Heart left ventricle (tissue), 16 donors: ENCODE data around the gene CPT2. TPM values are rescaled to one million over a fixed set of nuclear protein-coding genes. Genes with fewer than 3 reads are reported as not detected.

ENCODE experiments used
- ATAC-seq, 4 donors: fragments of 200-7000 bp; cut with Tn5 transposase; one replicate each; pipeline ENCODE4 v1.9.1; 2020 to 2022; ENCODE audit warnings: moderate library complexity in 4 of 4, mild to moderate bottlenecking in 3 of 4, moderate number of reproducible peaks in 1 of 4
- DNase-seq, 5 donors: peaks; one replicate each; pipeline ENCODE4 v3.0.0-alpha.2; 2020
- H3K27ac ChIP-seq, 12 donors: fragments of 200-600 bp; sonication (generic) in 4 of 12; one replicate each; pipeline versions ENCODE4 v1.5.0 to v1.8.0; 2016 to 2022; ENCODE audit warnings: mild to moderate bottlenecking in 2 of 12
- H3K27me3 ChIP-seq, 9 donors: fragments of 200-600 bp; sonication (generic) in 2 of 9; one replicate each; pipeline versions ENCODE4 v1.5.1 to v1.8.0; 2016 to 2022; ENCODE audit warnings: mild to moderate bottlenecking in 3 of 9
- H3K36me3 ChIP-seq, 9 donors: fragments of 200-600 bp; sonication (generic) in 2 of 9; one replicate each; pipeline versions ENCODE4 v1.5.0 to v1.8.0; 2018 to 2022; ENCODE audit warnings: mild to moderate bottlenecking in 2 of 9
- H3K4me1 ChIP-seq, 12 donors: fragments of 200-600 bp; sonication (generic) in 4 of 12; one replicate each; pipeline versions ENCODE4 v1.5.0 to v1.8.0; 2016 to 2022; ENCODE audit warnings: mild to moderate bottlenecking in 3 of 12
- H3K4me3 ChIP-seq, 12 donors: fragments of 200-600 bp; sonication (generic) in 4 of 12; one replicate each; pipeline versions ENCODE4 v1.5.0 to v1.8.0; 2017 to 2022; ENCODE audit warnings: mild to moderate bottlenecking in 9 of 12, moderate library complexity in 4 of 12
- H3K9me3 ChIP-seq, 12 donors: fragments of 200-600 bp; sonication (generic) in 4 of 12; one replicate each; pipeline versions ENCODE4 v1.5.0 to v1.8.0; 2016 to 2022; ENCODE audit warnings: mild to moderate bottlenecking in 1 of 12
- POLR2A ChIP-seq, 2 donors: fragments of 450-650 bp; IDR thresholded peaks; one replicate each; pipeline ENCODE4 v1.6.1; 2017; ENCODE audit warnings: antibody characterized with exemption in 2 of 2, mild to moderate bottlenecking in 2 of 2, moderate library complexity in 2 of 2
- WGBS, 4 donors: extraction: QIAGEN DNeasy Blood & Tissue Kit in 2 of 4; methylation state at CpG; one replicate each; pipeline versions ENCODE4 v1.1.5 to v1.1.7; 2013 to 2018; 5-methylcytosine and 5-hydroxymethylcytosine counted together
- intact Hi-C, 10 donors: fragments of 100-400 bp; cut with DNase I; formaldehyde crosslinking; loops; one replicate each; pipeline versions ENCODE4 v1.11.1 to v1.14.2; 2022
- polyA plus RNA-seq, 2 donors: library from polyadenylated mRNA; stranded (reverse); fragments of 200-250 nt; gene quantifications; one replicate each; pipeline ENCODE4 v1.2.3, GENCODE V29; 2013
- total RNA-seq, 9 donors: library from RNA; depleted of rRNA in 2 of 9; stranded (reverse); fragments of >200 nt in 2 of 9; fragmentation: NEBNext Ultra II Directional in 3 of 9; extraction: Animal tissue kit (Norgen Biotek cat#: 25700) in 3 of 9; gene quantifications; one replicate each; pipeline versions ENCODE4 v1.1.0 to v1.2.4, GENCODE V29; 2016 to 2023
- TF ChIP-seq, protein P1 (sequence below), 12 donors: fragments of 200-600 bp; sonication (generic) in 4 of 12; IDR thresholded peaks; one replicate each; pipeline versions ENCODE4 v1.5.0 to v1.8.0; 2018 to 2022; ENCODE audit warnings: antibody characterized with exemption in 12 of 12, mild to moderate bottlenecking in 5 of 12
- donor health status: ischemic (EF 13 %, LVEDD 7.1; RV severe dilation, severe dysfunction).
- donor health status: healthy with polysubstance abuse.
- donor health status: DM: no; HTN: yes; CAD: no.
- donor health status: DM: no; HTN: no; CAD: no.
- donor health status: ischemic (EF 25% LVEDD 6.9; RV normal size, moderate dysfunction).
- donor health status: ischemic (EF 25% LVEDD 5.7; RV mildly dilated, moderate dysfunction).
- donor health status: healthy.
- donor health status: DM: yes; HTN: yes; CAD: no.
- donor health status: ischemic (EF 35%, LVEDD 5.7; RV mildly dilated, moderate dysfunction).
- donor health status: nonischemic (EF 11% LVEDD 7.7; RV severe dilation, severe dysfunction).
- donor health status: DM: yes; HTN: yes; CAD: no.
- donor health status: PGD.
- donor health status: ischemic (EF 29% LVEDD 5.4; RV normal size, mild dysfunction).
- donor health status: nonischemic (EF 23%, LVEDD 6.1; RV moderate dilation, normal function).

CPT2 gene
- total and polyA plus RNA-seq, 11 donors, result 14.7 to 62.3 (median 34.0) TPM

DNA sequence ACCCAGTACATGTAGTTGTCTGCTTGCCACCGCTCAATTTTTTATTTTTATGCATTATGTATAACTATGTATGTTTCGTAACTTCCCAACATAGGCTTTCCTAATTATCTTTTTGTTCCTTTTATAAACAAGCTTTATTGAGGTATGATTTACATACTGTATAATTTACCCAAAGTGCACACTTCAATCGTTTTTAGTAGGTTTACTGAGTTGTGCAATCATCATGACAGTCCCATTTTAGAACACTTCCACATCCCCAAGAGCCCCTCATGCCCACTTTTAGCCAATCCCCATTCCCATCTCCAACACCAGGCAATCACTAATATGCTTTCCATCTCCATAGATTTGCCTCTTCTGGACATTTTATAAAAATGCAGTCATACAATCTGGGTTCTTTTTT lies 39.8 kb upstream of the CPT2 start:
- DNase-seq (no peak), ATAC-seq (no peak)
- TF ChIP-seq POLR2A (IDR thresholded peaks at IDR 0.05), result no peak
- TF ChIP-seq, protein P1, sequence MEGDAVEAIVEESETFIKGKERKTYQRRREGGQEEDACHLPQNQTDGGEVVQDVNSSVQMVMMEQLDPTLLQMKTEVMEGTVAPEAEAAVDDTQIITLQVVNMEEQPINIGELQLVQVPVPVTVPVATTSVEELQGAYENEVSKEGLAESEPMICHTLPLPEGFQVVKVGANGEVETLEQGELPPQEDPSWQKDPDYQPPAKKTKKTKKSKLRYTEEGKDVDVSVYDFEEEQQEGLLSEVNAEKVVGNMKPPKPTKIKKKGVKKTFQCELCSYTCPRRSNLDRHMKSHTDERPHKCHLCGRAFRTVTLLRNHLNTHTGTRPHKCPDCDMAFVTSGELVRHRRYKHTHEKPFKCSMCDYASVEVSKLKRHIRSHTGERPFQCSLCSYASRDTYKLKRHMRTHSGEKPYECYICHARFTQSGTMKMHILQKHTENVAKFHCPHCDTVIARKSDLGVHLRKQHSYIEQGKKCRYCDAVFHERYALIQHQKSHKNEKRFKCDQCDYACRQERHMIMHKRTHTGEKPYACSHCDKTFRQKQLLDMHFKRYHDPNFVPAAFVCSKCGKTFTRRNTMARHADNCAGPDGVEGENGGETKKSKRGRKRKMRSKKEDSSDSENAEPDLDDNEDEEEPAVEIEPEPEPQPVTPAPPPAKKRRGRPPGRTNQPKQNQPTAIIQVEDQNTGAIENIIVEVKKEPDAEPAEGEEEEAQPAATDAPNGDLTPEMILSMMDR (IDR thresholded peaks at IDR 0.05), result no peak
- no peak overlapping the region for H3K4me3 ChIP-seq
- no peaks in the 10 kb centered on the region for H3K27me3 ChIP-seq
- intact Hi-C loops, result loop anchor here in 1 of 10 donors (10.0 kb wide), 1 partner anchor 322 kb away; no protein-coding TSS in a partner anchor
- H3K36me3 ChIP-seq, result no peaks in the 10 kb centered on the region
- no peaks in the 10 kb centered on the region for H3K4me1 ChIP-seq
- no peak overlapping the region for H3K27ac ChIP-seq
- H3K9me3 ChIP-seq, result no peaks in the 10 kb centered on the region
- 77 to 80% (median 78%) methylated on average over 3 of the region's 3 CpGs for WGBS, 4 donors

DNA sequence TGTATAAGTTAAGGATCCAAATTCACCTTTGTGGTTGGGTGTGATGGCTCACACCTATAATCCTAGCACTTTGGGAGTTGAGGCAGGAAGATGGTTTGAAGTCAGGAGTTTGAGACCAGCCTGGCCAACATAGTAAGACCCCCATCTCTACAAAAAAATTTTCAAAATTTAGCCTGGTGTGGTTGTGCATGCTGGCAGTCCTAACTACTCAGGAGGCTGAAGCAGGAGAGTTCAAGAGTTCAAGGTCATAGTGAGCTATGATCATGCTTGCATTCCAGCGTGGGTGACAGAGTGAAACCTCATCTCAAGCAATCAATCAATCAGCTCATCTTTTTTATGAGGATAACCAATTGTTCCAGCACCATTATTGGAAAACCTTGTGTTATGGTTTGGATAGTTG lies 37.7 kb upstream of the CPT2 start:
- H3K27me3 ChIP-seq, result peaks cover 0 to 1% (median 0%) of the 10 kb centered on the region in 9 donors
- 55 to 85% (median 76%) methylated on average over 1 of the region's 1 CpG for WGBS, 4 donors
- H3K4me3 ChIP-seq, result no peak overlapping the region
- intact Hi-C loops, result loop anchor here in 1 of 10 donors (10.0 kb wide), 1 partner anchor 324 kb away; no protein-coding TSS in a partner anchor
- no peak overlapping the region for H3K27ac ChIP-seq
- no peaks in the 10 kb centered on the region for H3K36me3 ChIP-seq
- DNase-seq, result no peak
- H3K4me1 ChIP-seq, result no peaks in the 10 kb centered on the region
- ATAC-seq, result no peak
- no peaks in the 10 kb centered on the region for H3K9me3 ChIP-seq
- no peak for TF ChIP-seq POLR2A (IDR thresholded peaks at IDR 0.05)
- TF ChIP-seq, protein P1 (IDR thresholded peaks at IDR 0.05), result no peak

DNA sequence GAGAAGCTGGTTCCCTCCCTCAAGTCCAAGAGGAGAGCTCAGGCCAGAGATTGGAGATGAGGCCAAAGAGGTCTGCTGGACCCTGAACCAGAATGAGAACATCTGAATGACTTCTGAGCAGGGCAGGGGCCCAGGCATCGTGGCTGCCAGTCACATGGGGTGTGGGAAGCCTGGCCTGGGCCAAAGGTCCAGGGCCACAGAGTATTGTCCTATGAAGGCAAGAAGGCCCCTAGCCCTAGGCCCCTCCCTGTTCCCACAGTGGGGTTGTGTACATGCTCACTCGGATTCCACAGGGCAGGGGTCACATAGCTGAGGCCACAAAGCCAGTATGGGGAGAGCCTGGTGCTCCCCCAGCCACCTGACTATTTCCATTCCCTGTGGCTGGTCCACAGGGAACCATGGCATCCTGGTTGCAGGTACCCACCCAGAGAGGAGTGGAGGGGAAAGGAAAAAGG lies 35.7 kb upstream of the CPT2 start:
- Histone ChIP-seq H3K27ac (no peak overlapping the region), H3K4me3 (no peak overlapping the region), H3K9me3 (no peaks in the 10 kb centered on the region), H3K4me1 (peaks cover 0 to 3% (median 0%) of the 10 kb centered on the region in 12 donors), H3K27me3 (peaks cover 0 to 4% (median 0%) of the 10 kb centered on the region in 9 donors), H3K36me3 (no peaks in the 10 kb centered on the region)
- intact Hi-C loops, result no loop called here
- TF ChIP-seq, protein P1 (IDR thresholded peaks at IDR 0.05), result no peak
- no peak for TF ChIP-seq POLR2A (IDR thresholded peaks at IDR 0.05)
- WGBS, 4 donors, result 61 to 89% (median 75%) methylated on average over 1 to 2 of the region's 2 CpGs
- ATAC-seq (no peak), DNase-seq (no peak)

DNA sequence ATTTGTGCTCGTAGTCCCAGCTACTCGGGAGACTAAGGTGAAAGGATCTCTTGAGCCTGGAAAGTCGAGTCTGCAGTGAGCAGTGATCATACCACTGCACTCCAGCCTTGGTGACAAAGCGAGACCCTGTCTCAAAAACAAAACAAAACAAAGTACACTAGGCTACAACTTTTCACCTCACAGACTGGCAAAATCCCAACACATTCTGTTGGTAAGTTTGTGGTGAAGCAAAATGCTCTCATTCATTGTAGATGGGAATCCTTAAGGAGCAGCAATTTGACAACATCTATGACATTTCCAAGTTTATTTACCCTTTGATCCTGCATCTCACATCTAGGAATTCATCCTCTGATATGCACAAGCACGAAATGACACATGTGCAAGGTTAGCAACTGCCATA lies 34.0 kb upstream of the CPT2 start:
- DNase-seq, result no peak
- Histone ChIP-seq H3K4me1 (peaks cover 0 to 14% (median 0%) of the 10 kb centered on the region in 12 donors), H3K27ac (no peak overlapping the region), H3K4me3 (no peak overlapping the region), H3K27me3 (peaks cover 0 to 4% (median 0%) of the 10 kb centered on the region in 9 donors), H3K9me3 (no peaks in the 10 kb centered on the region), H3K36me3 (no peaks in the 10 kb centered on the region)
- no peak for ATAC-seq
- 75 to 83% (median 79%) methylated on average over 5 of the region's 5 CpGs for WGBS, 4 donors
- intact Hi-C loops, result no loop called here
- no peak for TF ChIP-seq POLR2A (IDR thresholded peaks at IDR 0.05)
- TF ChIP-seq, protein P1 (IDR thresholded peaks at IDR 0.05), result no peak
